ENCODE measurements around the gene ZNF48.

ZNF48 gene

DNA sequence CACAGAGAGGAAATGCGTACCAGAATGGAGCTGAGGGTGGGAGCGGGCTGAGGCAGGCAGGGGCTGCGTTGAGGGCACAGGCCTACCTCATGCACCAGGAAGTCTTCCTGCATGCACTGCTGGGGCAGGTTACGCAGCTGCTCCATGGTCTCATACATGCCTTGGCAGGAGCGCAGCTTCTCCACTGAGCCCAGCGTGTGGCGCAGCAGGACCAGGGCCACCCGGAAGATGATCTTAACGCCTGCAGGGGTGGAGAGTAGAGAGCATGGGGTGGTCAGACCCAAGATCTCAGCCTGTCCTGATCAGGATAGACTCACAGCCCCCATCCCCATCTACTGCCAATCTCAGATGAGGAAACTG is 36.7 kb upstream of the ZNF48 start:
- no peak for DNase-seq (ENCODE audit: extremely low read depth in 1 of 2, low read depth in 1 of 2)

DNA sequence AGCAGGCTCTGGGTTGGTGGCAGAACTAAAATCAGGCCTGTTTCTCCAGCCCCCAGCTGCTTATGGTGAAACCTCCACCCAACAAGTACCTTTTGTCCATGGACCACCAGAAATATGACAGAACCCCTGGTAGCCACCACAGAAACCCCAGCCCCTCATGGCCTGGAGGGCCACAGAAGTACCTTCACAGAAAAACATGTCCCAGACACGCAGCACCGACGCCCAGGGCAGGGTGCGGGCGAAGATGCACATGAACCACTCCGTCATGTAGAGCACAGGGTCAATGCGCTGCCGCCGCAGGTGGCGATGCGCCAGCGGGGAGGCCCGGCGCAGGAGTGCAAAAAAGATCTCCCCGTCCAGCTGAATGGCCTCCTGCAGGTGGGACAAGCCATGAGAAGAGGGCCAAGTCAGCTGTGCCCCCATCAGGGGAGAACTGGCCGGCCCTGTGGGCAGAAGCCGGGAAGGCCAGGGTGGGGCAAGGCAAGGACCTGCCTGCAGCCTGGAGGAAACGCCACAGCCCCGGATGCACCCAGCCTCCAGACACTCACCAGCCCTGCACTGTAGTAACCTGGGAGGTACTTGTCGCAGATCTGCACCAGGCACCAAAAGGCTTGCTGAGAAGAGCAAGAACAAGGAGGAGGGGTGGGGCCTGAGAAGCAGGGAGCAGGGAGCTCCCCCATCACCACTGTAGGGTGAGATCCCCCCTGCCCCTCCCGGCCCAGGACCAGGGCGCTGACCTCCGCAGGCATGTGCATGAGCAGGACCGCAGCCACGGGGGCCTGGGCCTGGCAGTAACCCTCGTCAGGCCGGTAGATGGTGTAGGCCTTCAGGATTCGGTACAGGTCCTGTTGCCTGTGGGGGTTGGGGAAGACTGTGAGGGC is 36.0 kb upstream of the ZNF48 start:
- no peak for DNase-seq (ENCODE audit: extremely low read depth in 1 of 2, low read depth in 1 of 2)

DNA sequence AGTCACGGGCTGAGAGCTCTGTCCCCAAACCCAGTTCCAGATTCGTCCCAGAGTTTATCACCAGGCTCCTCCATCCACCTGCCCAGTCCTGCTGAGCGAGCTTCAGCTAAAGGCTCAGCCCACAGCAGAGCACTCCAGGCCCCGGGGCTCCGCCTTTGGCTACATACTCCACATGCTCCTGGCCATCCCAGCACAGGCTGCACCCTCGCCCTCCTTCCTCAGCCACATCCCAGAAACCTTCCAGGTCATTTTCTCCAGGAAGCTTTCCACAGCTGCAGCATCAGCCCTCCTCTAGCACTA is 35.4 kb upstream of the ZNF48 start:
- DNase-seq (ENCODE audit: extremely low read depth in 1 of 2, low read depth in 1 of 2) = no peak

DNA sequence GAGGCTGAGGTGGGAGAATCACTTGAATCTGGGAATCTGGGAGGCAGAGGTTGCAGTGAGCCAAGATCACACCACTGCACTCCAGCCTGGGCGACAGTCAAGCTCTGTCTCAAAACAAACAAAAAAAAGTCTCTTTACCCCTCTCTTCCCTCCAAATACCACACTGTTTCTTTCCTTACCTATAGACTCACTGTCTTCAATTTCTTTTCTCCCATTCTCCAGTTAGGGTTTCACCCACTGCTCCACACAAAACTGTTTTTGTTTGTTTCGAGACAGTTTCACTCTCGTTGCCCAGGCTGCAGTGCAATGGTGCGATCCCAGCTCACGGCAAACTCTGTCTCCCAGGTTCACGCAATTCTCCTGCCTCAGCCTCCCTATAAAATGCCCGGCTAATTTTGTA is 34.0 kb upstream of the ZNF48 start:
- DNase-seq (ENCODE audit: extremely low read depth in 1 of 2, low read depth in 1 of 2) = no peak

DNA sequence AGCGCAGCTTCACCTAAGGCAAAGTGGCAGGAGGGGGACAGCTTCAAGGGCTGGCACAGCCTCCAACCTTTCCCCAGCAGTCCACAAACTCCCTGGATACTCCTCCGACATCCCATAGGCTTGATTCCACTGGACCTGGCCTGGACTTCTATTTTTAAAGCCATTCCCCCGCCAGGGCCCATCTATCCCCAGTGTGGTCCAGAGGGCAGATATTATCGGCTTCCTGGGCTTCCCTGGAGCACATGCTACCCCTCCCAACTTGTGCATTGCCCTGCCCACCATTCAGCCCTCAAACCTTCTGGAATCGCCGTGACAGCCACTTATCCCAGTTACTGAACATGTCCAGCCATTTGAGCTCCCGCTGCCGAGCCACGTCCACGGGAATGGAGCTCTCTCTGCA is 30.0 kb upstream of the ZNF48 start:
- DNase-seq (ENCODE audit: extremely low read depth in 1 of 2, low read depth in 1 of 2) = no peak

DNA sequence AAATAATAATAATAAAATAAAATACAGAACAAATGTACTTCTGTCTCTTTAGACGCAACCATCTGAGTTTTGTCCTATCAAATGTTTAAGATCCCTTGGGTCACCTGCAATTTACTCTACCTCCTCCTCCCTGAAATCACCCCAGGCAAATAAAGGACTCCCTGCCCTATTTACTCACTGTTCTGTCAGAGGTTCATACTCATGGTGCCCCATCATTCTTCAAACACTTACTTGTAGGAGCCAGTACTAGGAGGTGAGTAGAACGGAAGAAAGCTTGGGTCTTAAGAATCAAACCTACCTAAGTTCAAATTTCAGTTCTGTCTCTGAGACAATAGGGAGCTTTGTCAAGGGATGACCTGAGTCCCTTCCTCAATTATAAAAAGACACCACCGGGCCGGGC is 28.7 kb upstream of the ZNF48 start:
- no peak for DNase-seq (ENCODE audit: extremely low read depth in 1 of 2, low read depth in 1 of 2)

DNA sequence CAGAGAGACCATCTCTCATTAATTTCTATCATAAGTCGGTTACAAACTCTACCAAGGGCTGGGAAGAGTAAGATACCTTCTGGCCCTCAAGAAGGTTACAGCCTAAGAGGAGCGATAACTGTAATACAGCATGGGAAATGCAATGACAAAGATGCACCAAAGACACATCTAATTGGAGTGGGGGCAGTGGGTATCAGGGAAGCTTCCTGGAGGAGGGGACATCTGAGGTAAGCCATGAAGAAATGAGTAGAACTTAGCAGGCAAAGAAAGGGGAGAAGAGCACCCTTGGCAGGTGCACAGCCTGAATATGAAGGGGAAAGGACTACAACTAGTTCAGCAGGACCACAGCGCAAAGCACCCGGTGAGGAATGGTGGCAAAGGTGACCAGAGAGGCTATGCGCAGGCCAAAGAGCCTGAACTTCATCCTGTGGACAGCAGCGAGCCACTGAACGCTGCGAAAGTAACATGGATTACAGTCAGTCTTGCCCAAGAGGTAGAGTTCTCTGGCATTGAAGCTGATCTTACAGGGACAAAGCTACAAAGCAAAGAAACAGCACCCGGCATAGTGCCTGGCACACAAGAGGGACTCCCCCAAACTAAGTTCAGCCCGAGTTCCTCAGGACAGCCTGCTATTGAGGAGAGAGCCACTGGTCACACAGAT is 27.7 kb upstream of the ZNF48 start:
- no peak for DNase-seq (ENCODE audit: extremely low read depth in 1 of 2, low read depth in 1 of 2)

DNA sequence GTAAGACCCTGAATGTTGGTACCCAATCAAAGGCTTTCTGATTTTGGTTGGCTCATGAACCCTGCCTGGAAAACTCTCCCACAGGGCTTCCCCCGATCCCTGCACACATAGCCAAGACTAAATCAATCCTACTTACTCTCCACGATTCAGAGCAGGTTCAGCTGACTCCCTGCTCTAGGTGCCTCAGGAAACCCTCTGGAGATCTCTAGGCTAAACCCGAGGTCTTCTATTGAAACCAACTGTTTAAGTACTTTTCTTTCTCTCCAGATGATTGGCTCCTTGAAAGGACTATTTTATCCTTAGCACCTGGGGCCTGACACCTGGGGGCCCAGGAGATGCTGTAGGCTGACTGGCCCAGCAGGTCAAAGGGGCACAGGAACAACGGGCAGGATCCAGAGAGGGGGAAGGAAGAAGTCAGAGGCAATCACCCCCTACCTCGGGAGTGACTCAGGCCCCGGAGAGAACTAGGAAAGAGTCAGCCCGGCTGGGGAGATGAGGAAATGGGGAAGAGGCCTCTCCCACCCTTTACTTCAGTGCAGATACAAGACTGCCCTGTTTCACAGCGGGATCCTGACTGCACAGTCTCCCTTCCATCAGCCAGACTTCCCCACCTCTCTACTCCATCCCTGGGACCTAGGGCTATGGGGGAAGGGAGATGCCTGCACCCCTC is 27.0 kb upstream of the ZNF48 start:
- DNase-seq (ENCODE audit: extremely low read depth in 1 of 2, low read depth in 1 of 2) = no peak

DNA sequence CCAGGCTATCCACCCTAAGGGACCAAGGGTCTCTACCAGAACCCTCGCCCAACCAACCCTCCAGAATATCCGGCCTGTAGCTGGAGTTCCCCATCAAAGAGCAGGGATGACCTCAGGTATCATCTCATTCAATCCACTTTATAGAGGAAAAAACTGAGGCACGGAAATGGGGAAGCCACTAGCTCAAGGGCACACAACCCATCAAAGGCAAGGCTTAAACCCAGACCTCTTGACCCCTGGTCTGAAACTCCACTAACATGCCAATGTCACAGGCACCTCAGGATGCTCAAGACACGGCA is 26.5 kb upstream of the ZNF48 start:
- DNase-seq (ENCODE audit: extremely low read depth in 1 of 2, low read depth in 1 of 2) = no peak

DNA sequence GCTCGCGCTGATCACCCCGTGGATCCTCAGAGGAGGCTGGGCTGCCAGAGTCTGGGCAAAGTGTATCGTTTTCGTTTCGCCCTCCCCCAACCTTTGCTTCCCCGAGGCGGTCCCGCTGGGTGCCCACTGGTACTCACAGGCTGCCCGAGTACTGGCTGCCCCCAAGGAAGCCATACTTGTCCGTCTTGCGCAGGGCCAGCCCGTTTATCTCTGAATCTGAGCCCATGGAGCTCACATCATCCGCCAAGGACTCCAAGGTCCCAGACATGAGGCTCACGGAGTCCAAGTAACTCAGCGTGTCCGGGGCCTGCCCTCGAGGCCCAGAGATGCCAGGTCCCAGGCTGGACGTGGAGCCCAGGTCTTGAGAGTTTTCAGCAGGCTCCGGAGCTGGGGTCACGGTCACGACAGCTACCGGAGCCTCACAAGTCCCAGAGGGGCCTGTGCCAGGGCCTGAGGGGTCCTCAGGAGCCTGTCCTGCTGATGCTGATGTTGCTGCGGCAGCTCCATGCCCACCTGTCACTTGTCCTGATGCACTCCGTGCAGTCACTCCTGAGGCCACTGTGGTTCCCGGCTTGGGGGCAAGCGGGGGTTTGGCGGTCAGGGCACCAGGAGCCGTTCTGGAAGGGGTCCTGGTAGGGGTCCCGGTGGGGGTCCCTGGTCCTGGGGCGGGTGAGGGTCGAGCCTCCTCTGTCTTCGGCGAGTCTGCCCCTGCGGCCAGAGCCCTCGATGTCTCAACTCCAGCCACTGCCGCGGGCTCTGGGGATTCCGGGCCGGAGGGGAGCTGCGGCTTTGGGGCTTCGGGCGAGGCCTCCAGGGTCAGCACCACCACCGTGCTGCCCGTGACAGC is 25.9 kb upstream of the ZNF48 start:
- no peak for DNase-seq (ENCODE audit: extremely low read depth in 1 of 2, low read depth in 1 of 2)

DNA sequence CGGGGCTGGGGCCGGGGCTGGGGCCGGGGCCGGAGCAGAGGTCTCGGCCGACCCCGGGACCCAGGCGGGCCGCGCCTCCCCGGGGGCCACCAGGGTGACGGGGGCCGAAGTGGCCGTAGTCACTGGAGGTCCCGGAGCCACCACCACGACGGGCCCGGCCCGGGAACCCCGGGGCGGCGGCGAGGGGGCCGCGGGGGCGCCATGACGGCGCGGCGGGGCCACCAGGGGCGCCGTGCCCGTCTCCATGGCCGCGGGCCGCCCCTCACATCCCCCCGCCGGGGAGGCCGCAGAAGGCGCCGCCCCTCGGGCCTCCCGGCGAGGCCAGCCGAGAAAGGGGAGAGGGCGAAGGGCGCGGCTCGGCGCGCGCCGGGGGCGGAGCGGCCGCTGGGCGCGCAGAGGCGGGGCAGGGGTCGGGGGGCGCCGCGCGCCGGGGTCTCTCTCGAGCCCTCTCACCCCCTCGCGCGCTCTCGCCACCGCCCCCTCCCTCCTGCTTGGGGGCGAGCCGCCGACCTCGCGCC is 25.2 kb upstream of the ZNF48 start:
- DNase-seq (ENCODE audit: extremely low read depth in 1 of 2, low read depth in 1 of 2) = no peak

DNA sequence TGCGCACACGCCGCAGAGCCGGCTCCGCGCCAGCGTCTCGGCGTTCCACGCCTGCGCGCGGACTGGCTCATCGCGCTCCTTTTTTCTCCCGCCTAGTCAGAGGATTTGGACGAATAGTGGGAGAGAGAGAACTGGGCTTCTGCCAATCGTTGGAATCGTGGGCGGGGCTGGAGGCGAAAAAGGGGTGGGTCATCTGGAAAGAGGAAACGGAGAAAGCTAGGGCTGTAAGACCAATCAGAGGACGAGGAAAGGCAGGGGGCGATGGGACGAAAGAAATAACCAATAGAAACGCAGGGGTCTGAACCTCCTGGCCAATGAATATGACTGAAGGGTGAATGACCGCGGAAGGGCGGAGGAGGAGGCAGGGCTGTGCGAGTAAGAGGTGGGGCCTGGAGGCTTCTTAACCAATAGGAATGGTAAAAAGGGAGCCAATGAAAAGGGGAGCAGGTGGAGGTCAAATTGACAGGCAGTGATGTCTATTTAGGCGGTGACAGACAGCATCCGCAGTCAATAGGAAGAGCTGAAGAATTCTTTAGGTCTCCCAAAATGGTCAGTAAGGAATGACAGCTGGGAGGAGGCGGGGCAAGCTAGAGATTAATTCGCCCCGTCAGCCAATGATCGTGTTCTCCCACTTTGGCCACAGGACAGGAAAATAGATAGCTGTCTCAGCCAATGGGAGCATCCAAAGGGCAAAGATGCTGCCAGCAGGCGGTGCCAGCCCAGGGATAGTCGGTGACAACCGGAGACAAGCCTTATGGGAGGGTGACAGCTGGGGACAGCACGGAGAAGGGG is 24.6 kb upstream of the ZNF48 start, which contains the start of gene TBC1D10B:
TBC1D10B (minus strand) TSS at position 39 of the 792 bp plus-strand sequence. CDS start 311 bp downstream, outside the sequence.
- peak; percentile 94 to 99 for DNase-seq (ENCODE audit: extremely low read depth in 1 of 2, low read depth in 1 of 2)

DNA sequence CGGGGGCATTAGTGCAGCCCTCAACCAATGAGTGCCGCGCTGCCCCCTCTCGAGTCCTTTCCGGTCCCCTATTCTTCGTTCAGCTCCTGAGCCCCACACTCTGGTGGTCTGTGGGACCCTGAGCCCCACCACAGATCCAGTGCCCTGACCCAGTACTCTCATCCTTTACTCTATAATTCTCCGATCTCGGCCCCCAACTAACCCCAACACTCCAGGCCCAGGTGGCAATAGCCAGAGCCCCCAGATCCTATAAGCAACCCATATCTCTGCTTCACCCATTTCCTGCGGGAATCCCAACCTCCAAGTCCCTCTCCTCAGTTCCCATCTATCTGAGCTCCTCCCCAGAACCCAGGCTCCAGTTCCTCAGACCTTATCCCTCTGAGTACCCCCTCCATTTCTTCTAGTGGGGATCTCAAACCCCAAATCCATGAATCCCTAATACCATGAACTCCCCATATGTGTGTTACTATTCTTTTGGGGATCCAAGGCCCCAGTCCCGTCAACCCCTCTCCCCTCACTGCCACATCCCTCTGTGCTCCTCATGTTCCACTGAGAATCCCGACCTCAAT is 23.9 kb upstream of the ZNF48 start:
- DNase-seq (ENCODE audit: extremely low read depth in 1 of 2, low read depth in 1 of 2) = no peak

DNA sequence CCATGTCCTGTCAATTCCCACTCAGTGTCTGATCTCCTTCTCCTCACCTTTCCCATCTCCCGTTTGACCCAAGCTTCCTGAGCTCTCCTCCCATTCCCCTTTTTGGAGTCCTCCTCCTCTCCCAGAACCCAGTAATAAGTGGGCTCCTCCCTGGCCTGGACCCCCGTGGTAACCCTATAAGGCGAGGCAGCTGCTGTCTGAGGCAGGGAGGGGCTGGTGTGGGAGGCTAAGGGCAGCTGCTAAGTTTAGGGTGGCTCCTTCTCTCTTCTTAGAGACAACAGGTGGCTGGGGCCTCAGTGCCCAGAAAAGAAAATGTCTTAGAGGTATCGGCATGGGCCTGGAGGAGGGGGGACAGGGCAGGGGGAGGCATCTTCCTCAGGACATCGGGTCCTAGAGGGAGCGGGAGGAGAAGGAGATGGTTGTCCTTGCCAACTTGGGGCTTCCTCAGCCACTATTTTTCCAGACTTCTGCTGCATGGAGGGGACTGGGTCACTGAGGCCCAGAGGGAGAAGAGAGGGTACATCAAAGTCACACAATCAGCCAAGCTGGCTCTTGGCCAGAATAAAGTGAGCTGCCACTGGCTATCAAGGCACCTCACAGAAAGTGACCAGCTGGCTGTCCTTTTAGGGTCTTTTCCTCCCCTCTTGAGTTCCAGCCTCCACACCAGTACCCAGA is 23.0 kb upstream of the ZNF48 start:
- no peak for DNase-seq (ENCODE audit: extremely low read depth in 1 of 2, low read depth in 1 of 2)

DNA sequence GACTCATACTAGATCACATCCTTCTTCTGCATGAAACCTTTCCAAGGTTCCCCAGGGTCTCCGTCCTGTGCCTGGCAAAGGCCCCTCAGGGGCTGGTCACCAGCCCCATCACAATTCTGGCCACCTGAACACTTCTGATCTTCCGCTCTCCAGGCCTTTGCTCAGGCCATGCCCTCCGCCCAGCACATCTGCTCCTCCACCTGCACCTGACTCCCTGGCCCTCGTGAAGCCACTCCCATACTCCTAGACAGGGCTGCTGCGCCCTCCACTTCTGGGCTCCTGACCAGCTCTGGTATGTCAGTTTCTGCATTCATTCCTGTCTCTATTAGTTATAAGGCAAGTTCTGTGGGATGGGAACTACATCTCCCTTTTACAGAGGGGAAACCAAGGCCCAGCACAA is 22.5 kb upstream of the ZNF48 start:
- DNase-seq (ENCODE audit: extremely low read depth in 1 of 2, low read depth in 1 of 2) = no peak

DNA sequence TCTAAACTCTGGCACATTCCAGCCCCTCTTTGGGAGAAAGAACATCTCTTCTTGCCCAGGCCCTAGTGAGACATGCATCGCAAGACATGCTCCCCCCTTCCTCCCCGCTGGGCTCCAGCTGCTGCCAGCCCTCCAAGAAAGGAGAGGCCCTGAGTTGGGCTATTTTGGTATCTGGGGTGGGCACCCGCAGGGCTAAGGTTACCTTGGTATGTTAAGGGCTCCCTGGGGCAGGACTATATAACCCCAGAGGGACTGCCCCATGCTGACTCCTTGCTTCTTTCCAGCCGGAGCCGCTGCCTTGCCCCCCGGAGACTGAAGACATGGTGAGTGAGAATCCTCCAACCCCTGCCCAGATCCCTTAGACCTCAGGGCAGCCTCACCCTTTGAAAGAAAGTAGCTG is 20.7 kb upstream of the ZNF48 start, which contains the start of gene MYL11:
MYL11 (plus strand) TSS at position 265 of the 400 bp plus-strand sequence; CDS start at position 321, 56 bp downstream.
- no peak for DNase-seq (ENCODE audit: extremely low read depth in 1 of 2, low read depth in 1 of 2)

DNA sequence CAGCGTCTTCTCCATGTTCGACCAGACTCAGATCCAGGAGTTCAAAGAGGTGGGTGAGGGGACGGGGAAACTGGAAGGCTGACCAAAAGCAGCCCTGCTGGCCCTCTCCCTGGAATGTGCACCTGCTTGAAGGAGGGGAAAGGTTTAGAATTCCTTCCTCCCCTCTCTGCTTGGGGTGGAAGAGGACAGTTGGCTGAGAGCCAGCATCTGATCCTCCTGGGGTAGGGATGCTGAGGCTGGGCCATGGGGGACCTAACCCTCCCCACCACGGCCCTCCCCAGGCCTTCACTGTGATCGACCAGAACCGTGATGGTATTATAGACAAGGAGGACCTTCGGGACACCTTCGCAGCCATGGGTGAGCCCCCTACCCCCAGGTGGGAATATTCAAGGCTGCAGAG is 19.4 kb upstream of the ZNF48 start:
- no peak for DNase-seq (ENCODE audit: extremely low read depth in 1 of 2, low read depth in 1 of 2)

DNA sequence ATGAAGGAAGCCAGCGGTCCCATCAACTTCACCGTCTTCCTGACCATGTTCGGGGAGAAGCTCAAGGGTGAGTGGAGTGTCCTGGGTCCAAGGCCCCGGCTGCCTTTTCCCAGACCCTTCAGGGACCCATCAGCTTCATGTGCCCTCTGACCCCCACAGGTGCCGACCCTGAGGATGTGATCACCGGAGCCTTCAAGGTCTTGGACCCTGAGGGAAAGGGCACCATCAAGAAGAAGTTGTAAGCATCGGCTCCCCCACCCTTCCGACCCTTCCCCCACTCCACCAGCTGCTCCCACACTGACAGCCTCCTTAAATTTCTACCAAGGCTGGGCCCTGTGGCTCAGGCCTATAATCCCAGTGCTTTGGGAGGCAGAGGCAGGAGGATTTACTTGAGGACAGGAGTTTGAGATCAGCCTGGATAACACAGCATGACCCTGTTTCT is 18.7 kb upstream of the ZNF48 start:
- DNase-seq (ENCODE audit: extremely low read depth in 1 of 2, low read depth in 1 of 2) = no peak
